ENCODE results near the gene FAS.

FAS gene

GRCh38 chr10:88974012-88974411 is 16.6 kb upstream of the FAS start:
- no peak for DNase-seq

GRCh38 chr10:88974446-88975376 is 15.9 kb upstream of the FAS start:
- no peak for DNase-seq

- no peak for DNase-seq
Observed at GRCh38 chr10:88975377-88975720, 15.2 kb upstream of the FAS start.

GRCh38 chr10:88978463-88978862 is 12.1 kb upstream of the FAS start:
- DNase-seq = no peak

GRCh38 chr10:88979153-88979562 is 11.4 kb upstream of the FAS start:
- DNase-seq = no peak

GRCh38 chr10:88979603-88980002 is 11.0 kb upstream of the FAS start:
- DNase-seq = no peak

GRCh38 chr10:88980247-88980646 is 10.4 kb upstream of the FAS start:
- DNase-seq = no peak

- DNase-seq = no peak
Observed at GRCh38 chr10:88980800-88981199, 9.8 kb upstream of the FAS start.

- no peak for DNase-seq
Observed at GRCh38 chr10:88981435-88981834, 9.2 kb upstream of the FAS start.

- no peak for DNase-seq
Observed at GRCh38 chr10:88982366-88982765, 8.2 kb upstream of the FAS start.

- no peak for DNase-seq
Observed at GRCh38 chr10:88983206-88983605, 7.4 kb upstream of the FAS start.

- DNase-seq = no peak
Observed at GRCh38 chr10:88983939-88984338, 6.7 kb upstream of the FAS start.

- no peak for DNase-seq
Observed at GRCh38 chr10:88984525-88984924, 6.1 kb upstream of the FAS start.

GRCh38 chr10:88986549-88987242 is 3.9 kb upstream of the FAS start:
- peak in 1 of 2 experiments; percentile 25 for DNase-seq

- DNase-seq = no peak
Observed at GRCh38 chr10:88987243-88987725, 3.3 kb upstream of the FAS start.

GRCh38 chr10:88987840-88988239 is 2.8 kb upstream of the FAS start:
- DNase-seq = no peak

GRCh38 chr10:88989423-88989822 is 1.2 kb upstream of the FAS start:
- no peak for DNase-seq

GRCh38 chr10:88989824-88990383 is 694 bp upstream of the FAS start:
- DNase-seq = no peak

- DNase-seq = peak in 1 of 2 experiments; percentile 63
Observed at GRCh38 chr10:88991161-88991898, 732 bp downstream of the FAS start.

GRCh38 chr10:88991899-88992320 is 1.3 kb downstream of the FAS start:
- no peak for DNase-seq

GRCh38 chr10:88992921-88993524 is 2.4 kb downstream of the FAS start:
- peak in 1 of 2 experiments; percentile 1 for DNase-seq

- no peak for DNase-seq
Observed at GRCh38 chr10:88994019-88994418, 3.4 kb downstream of the FAS start.

Data from NCI-H526 (cell line).